Body of pancreas (tissue), 4 donors: Measurements from ENCODE around the gene RUFY3. TPM values are rescaled to one million over a fixed set of nuclear protein-coding genes. Genes with fewer than 3 reads are reported as not detected.

ENCODE experiments used
- ATAC-seq: fragments of 150-250 bp; one replicate; pipeline ENCODE4 v1.9.1; 2016
- DNase-seq, 4 donors: peaks; one replicate each; pipeline ENCODE4 v3.0.0-alpha.2; 2019
- H3K27ac ChIP-seq, 4 donors: fragments of 200-600 bp; sonication (generic); 1 replicate in 3 of 4; 2 replicates in 1 of 4; pipeline versions ENCODE4 v1.5.1 to v1.6.1; 2016 to 2019; ENCODE audit warnings: mild to moderate bottlenecking in 1 of 4, mixed read lengths in 1 of 4, moderate library complexity in 1 of 4
- H3K27me3 ChIP-seq, 2 donors: fragments of 200-600 bp; sonication (generic); one replicate each; pipeline ENCODE4 v1.6.0; 2016; ENCODE audit warnings: mild to moderate bottlenecking in 1 of 2
- H3K36me3 ChIP-seq, 2 donors: fragments of 200-600 bp; sonication (generic); replicated peaks in 1 of 2; 2 replicates each; pipeline ENCODE4 v1.5.1; 2016; ENCODE audit warnings: low read depth in 2 of 2; ENCODE audit not compliant: insufficient read depth in 1 of 2
- H3K4me1 ChIP-seq: fragments of 200-600 bp; sonication (generic); one replicate; pipeline ENCODE4 v1.6.0; 2016
- H3K4me3 ChIP-seq, 2 donors: fragments of 200-600 bp; sonication (generic); 1 replicate in 1 of 2; 2 replicates in 1 of 2; pipeline ENCODE4 v1.5.1; 2016 to 2019
- H3K9me3 ChIP-seq, 3 donors: fragments of 200-600 bp; sonication (generic); 1 replicate in 2 of 3; 2 replicates in 1 of 3; pipeline ENCODE4 v1.5.1; 2016
- CTCF ChIP-seq, 7 experiments: fragments of 450-650 bp in 4 of 7; fragments of 200-600 bp in 3 of 7; sonication (generic) in 3 of 7; IDR thresholded peaks; one replicate each; pipeline ENCODE4 v1.5.1; 2016 to 2019; ENCODE audit warnings: antibody characterized with exemption in 7 of 7
- POLR2A ChIP-seq, 3 donors: fragments of 450-650 bp; IDR thresholded peaks; one replicate each; pipeline ENCODE4 v1.6.1; 2016; ENCODE audit warnings: antibody characterized with exemption in 3 of 3, mild to moderate bottlenecking in 2 of 3
- WGBS, 2 donors: methylation state at CpG; one replicate each; pipeline ENCODE4 v1.1.5; 2017; 5-methylcytosine and 5-hydroxymethylcytosine counted together
- intact Hi-C: fragments of 100-400 bp; cut with DNase I; formaldehyde crosslinking; loops from one replicate; pipeline ENCODE4 v1.15.1; 2023
- total RNA-seq, 2 donors: library from RNA; depleted of rRNA; stranded (reverse); fragments of >200 nt; gene quantifications; one replicate each; pipeline ENCODE4 v1.1.0, GENCODE V29; 2016

RUFY3 gene
- total RNA-seq, 2 donors from 2014 or later, result 46.4 to 62.6 TPM

GRCh38 chr4:70743731-70744130 is 22.0 kb downstream of the RUFY3 start:
- DNase-seq (no peak), ATAC-seq (no peak)
- intact Hi-C loops, result no loop called here
- Histone ChIP-seq H3K4me3 (no peak overlapping the region), H3K4me1 (peaks cover 17% of the 10 kb centered on the region), H3K9me3 (no peaks in the 10 kb centered on the region), H3K27ac (no peak overlapping the region), H3K27me3 (no peaks in the 10 kb centered on the region), H3K36me3 (no peaks in the 10 kb centered on the region)
- 87 to 95% methylated on average over 1 of the region's 1 CpG for WGBS, 2 donors
- no peak for TF ChIP-seq CTCF (IDR thresholded peaks at IDR 0.05)
- TF ChIP-seq POLR2A (IDR thresholded peaks at IDR 0.05), result no peak

- 89 to 90% methylated on average over 9 of the region's 9 CpGs for WGBS, 2 donors
- Histone ChIP-seq H3K27me3 (no peaks in the 10 kb centered on the region), H3K27ac (no peak overlapping the region), H3K4me3 (no peak overlapping the region), H3K36me3 (no peaks in the 10 kb centered on the region), H3K9me3 (no peaks in the 10 kb centered on the region), H3K4me1 (peaks cover 10% of the 10 kb centered on the region)
- DNase-seq, result no peak
- ATAC-seq, result no peak
- TF ChIP-seq CTCF (IDR thresholded peaks at IDR 0.05) (no peak), POLR2A (IDR thresholded peaks at IDR 0.05) (no peak)
- intact Hi-C loops, result no loop called here
Measured at GRCh38 chr4:70746179-70746839, 24.5 kb downstream of the RUFY3 start.

GRCh38 chr4:70747874-70748273 is 26.1 kb downstream of the RUFY3 start:
- no peaks in the 10 kb centered on the region for H3K9me3 ChIP-seq
- no peak overlapping the region for H3K27ac ChIP-seq
- no peak overlapping the region for H3K4me3 ChIP-seq
- DNase-seq (no peak), ATAC-seq (no peak)
- no peak for TF ChIP-seq CTCF (IDR thresholded peaks at IDR 0.05)
- TF ChIP-seq POLR2A (IDR thresholded peaks at IDR 0.05), result no peak
- intact Hi-C loops, result no loop called here
- no peaks in the 10 kb centered on the region for H3K27me3 ChIP-seq
- H3K4me1 ChIP-seq, result peaks cover 11% of the 10 kb centered on the region
- 69 to 95% methylated on average over 3 of the region's 3 CpGs for WGBS, 2 donors
- no peaks in the 10 kb centered on the region for H3K36me3 ChIP-seq

GRCh38 chr4:70749313-70749712 is 27.5 kb downstream of the RUFY3 start:
- ATAC-seq, result no peak
- no peak for TF ChIP-seq CTCF (IDR thresholded peaks at IDR 0.05)
- no peak for TF ChIP-seq POLR2A (IDR thresholded peaks at IDR 0.05)
- Histone ChIP-seq H3K9me3 (no peaks in the 10 kb centered on the region), H3K4me1 (peaks cover 18% of the 10 kb centered on the region), H3K4me3 (no peak overlapping the region), H3K36me3 (no peaks in the 10 kb centered on the region), H3K27ac (no peak overlapping the region), H3K27me3 (no peaks in the 10 kb centered on the region)
- WGBS, 2 donors, result 54 to 85% methylated on average over 1 of the region's 1 CpG
- DNase-seq, result no peak
- intact Hi-C loops, result no loop called here

GRCh38 chr4:70752236-70752635 is 30.5 kb downstream of the RUFY3 start:
- intact Hi-C loops, result no loop called here
- ATAC-seq (no peak), DNase-seq (no peak)
- peaks cover 8% of the 10 kb centered on the region for H3K4me1 ChIP-seq
- no peak overlapping the region for H3K27ac ChIP-seq
- no peaks in the 10 kb centered on the region for H3K9me3 ChIP-seq
- WGBS, 2 donors, result 92 to 93% methylated on average over 1 of the region's 1 CpG
- TF ChIP-seq POLR2A (IDR thresholded peaks at IDR 0.05) (no peak), CTCF (IDR thresholded peaks at IDR 0.05) (no peak)
- no peaks in the 10 kb centered on the region for H3K36me3 ChIP-seq
- no peaks in the 10 kb centered on the region for H3K27me3 ChIP-seq
- no peak overlapping the region for H3K4me3 ChIP-seq
